Dedifferentiated amniotic fluid mesenchymal stem cell (primary cell): ENCODE results near the gene NOL9.
A peak's percentile ranks its signal among the peaks of the same experiment; 100 is the strongest.
"Not testable (repeated sequence)": the region's sequence is repeated elsewhere in the genome, so short reads cannot be mapped to it uniquely, and the experiment has no call there.

Experiments
- DNase-seq: peaks from one replicate; pipeline ENCODE4 v3.0.0-alpha.2; 2016; ENCODE audit errors: extremely low spot score

Gene NOL9

DNA sequence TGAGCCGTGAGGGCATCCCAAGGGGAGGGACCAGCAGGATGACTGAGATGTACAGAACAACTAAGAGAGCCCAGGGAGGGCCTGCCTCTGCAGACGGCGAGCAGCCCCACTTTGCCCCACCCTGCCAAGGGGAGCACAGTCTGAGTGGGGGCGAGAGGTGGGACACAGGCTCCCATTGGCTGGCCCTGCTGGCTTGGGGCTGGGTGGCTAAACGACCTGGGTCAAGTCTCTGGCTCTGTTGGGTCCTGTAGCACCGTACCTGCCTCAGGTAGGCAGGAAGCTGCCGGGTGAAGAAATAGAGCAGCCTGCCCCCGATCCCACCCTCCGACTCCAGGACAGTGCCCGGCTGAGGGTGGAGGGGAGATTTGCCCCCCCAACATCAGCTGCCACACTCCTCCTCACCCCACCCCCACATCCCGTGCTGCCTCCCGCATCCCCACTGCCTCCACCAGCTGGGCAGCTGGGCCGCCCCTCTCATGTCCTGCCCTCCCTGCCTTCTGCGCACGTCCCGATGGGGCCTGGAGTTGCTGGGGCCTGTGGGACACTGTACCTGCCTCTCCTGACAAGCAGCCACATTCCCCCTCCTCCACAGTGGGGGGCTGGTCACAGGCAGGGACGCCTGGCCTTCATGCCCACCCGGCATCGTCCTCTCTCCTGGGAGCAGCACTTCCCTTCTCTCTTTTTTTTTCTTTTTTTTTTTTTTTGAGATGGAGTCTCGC lies 50.3 kb downstream of the NOL9 start:
- no peak for DNase-seq

DNA sequence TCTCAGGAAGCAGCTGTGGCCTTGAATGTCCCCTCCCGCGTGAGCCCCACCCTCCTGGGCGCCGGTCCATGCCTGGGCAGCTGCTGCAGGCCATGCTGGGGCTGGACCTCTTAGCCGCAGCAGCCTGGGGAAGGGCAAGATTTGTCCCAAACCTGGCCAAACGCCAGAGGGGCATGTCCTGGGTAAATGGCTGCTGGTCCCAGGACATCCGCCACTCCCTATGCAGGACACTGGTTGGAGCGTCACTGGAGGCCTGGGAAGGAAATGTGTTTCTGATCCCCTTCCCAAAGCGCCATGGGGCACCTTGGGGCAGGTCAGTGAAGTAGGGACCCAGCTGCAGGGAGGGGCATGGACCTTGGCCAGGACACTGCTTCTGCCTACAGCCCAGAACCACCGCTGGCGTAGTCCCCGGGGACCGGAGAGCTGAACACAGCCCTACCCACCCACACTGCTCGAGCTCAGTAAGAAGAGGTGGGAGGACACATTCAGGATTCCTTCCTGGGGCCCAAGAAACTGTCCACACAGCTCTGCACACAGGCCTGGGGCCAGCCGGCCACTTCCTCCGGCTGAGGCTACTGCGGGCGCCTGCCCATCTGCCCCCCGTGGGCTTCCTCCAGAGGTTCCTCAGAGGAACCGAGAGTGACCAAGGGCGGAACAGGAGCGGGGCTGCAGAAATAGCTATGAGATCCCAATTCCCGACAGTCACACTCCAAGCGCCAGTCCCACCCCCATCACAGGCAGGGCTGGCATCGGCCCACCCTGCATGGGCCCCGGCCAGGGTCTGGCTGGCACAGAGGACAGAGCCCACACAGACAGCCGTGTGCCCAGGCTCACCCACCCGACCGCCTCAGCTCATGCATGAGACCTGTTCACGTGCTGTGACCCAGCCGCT lies 52.1 kb downstream of the NOL9 start:
- no peak for DNase-seq

- no peak for DNase-seq
Measured at GRCh38 chr1:6501279-6501813, 53.0 kb downstream of the NOL9 start.

DNA sequence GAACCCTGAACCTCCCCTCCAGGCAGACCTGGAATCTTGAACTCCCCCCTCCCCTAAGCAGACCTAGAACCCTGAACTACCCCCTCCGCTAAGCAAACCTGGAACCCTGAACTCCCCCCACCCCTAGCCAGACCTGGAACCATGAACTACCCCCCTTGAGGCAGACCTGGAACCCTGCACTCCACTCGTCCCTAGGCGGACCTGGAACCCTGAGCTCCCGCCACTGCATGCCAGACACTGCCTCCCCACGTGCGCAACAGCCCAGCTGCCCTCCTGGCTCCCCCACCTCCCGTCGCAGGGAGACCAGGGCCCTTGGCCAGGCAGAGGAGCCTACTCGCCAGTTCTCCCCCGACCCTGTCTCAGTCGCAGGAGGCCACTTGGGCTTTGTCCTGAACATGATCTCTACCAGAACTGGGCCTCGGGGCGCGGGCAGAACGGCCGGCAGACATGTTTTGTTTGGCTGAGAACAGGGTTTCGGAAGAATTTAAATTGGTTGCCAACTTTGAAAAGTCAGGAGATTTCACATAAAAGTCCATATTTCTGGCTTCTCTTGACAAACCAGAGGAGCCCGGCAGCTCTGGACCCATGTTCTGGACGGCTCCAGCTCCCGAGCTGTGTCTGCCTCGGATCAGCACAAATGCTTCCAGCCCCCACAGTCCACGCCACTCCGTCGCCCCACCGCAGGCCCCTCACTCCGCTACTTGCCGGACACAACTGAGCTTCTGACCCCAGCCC lies 53.6 kb downstream of the NOL9 start:
- no peak for DNase-seq

DNA sequence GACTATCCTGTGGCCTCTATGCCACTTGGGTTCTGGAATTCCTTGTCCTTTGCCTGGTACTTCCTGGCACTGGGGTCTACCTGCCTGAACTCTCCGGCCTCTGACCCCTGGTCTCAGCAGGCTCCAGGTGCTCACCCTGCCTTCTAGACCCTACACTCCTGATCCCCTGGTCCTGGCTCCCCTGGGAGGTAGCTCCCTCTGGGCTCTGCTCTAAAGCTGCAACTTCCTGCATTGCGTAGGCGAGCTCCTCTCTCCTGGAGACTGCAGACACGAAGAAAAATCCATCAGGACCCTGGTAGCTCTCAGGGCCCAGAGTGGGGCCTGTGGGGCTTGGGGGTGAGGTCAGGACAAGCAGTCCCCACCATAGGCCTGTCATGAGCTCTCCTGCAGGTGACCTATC lies 55.0 kb downstream of the NOL9 start:
- DNase-seq, result no peak

DNA sequence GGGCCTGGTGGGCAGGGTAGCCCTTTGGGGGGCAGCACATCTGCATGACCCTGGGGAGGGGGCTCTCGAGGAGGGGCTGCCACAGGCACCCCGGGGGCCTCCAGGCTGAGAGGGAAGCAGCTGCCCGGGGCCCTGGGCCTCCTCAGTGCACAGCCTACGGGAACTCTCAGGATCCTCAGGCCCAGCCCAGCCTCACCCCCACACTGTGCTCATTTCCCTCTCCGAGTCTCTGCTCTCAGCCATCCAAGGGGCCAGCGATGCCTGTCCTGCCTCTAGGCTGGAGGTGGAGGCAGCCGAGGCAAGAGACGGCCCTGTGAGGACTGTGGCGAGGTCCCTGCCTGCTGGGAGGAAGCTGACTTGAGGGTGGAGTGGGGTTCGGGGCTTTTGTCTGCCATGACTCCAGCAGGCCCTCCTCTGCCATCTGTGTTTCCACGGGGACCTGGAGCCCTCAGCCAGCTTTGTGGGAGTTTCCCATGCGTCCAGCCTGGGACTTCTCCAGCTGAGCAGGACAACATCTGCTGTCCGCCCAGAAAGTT lies 55.7 kb downstream of the NOL9 start:
- DNase-seq, result no peak

- DNase-seq, result no peak
Measured at GRCh38 chr1:6497867-6498575, 56.3 kb downstream of the NOL9 start.

GRCh38 chr1:6497215-6497866 lies 57.0 kb downstream of the NOL9 start:
- DNase-seq, result no peak

GRCh38 chr1:6496890-6497214 lies 57.5 kb downstream of the NOL9 start:
- no peak for DNase-seq

DNA sequence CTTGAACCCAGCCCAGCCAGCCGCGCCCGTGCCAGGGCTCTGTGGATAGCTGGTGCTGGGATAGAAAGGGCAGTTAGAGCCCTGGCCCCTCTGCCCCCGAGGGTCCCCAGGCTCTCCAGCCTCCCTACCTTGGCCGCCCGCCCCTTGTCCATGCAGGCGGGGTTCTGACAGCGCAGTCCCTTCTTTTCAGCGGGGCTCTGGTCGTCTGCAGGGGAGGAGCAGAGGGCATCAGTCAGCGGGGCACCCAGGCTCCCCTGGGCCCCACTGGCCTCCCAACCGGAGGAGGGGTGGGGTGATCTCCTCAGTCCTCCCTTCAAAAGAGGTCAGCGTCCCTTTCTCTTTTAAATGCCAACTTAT lies 58.0 kb downstream of the NOL9 start:
- DNase-seq, result no peak

GRCh38 chr1:6495540-6496364 lies 58.6 kb downstream of the NOL9 start:
- DNase-seq, result no peak

GRCh38 chr1:6495041-6495441 lies 59.3 kb downstream of the NOL9 start:
- DNase-seq, result no peak

GRCh38 chr1:6494627-6495026 lies 59.7 kb downstream of the NOL9 start:
- DNase-seq, result no peak

DNA sequence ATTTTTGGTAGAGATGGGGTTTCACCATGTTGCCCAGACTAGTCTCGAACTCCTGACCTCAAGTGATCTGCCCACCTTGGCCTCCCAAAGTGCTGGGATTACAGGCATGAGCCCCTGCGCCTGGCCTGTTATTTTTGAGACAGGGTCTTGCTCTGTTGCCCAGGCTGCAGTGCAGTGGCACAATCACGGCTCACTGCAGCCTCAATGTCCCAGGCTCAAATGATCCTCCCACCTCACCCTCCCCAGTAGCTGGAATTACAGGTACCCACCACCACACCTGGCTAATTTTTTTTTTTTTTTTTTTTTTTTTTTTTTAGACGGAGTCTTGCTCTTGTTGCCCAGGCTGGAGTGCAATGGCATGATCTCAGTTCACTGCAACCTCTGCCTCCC lies 60.5 kb downstream of the NOL9 start:
- DNase-seq, result not testable (repeated sequence)

GRCh38 chr1:6491966-6492365 lies 62.3 kb downstream of the NOL9 start:
- DNase-seq, result no peak

DNA sequence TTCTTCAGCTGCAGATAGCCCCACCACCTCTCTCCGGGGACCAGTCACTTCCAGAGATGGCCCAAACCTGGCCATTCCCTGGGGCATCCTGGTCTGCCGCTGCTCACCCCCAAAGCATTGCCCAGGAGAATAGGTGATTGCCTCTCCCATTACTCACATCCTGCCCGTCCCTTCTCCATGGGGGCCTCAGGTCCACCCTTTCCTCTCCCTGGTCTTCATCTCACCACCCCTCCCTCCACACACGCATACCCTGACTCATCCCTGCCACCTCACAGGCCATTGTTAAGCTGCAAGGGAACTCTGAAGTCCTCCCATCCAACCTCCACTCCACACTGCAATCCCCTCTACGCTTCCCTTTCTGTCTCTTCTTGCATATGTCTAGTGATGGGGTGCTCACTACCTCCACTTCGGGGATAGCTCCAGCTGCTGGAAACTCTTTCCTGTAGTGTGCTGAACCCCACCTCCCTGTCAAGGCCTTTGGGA lies 62.8 kb downstream of the NOL9 start, which contains the start of gene PLEKHG5:
TSS of gene PLEKHG5 (minus strand) at position 188 of the 483 bp plus-strand sequence. CDS start 14,096 bp downstream, outside the sequence.
- no peak for DNase-seq

GRCh38 chr1:6491081-6491449 lies 63.2 kb downstream of the NOL9 start:
- no peak for DNase-seq

- peak; percentile 28 for DNase-seq
Measured at GRCh38 chr1:6490181-6491080, 63.9 kb downstream of the NOL9 start.

DNA sequence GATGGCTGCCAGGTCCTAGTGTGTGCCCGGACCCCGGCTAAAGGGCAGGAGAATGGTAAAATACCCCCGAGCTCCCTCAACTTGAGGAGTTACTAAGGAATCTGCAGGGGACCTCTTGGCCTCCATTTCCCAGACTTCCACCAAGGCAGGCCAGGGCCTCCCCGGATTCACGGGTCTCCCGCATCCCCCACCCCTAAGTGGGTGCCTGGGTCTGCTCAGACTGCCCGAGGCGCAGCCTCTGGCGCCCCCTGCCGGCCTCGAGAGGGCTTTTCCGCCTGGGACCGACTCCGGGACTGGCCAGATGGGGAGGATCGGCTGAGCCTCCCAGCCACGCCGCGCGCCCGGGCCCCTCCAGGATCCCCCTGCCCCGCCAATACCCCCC lies 64.5 kb downstream of the NOL9 start:
- DNase-seq, result peak; percentile 57
